NOMO-1 (cell line): Measurements from ENCODE around the gene NEDD4L.
A peak's percentile ranks its signal among the peaks of the same experiment; 100 is the strongest.

ENCODE experiments used
- DNase-seq, 2 experiments: peaks; one replicate each; lab custom pipeline; 2025; ENCODE audit not compliant: unreplicated experiment in 2 of 2; lab: John Stamatoyannopoulos, UW

Gene NEDD4L

GRCh38 chr18:58335223-58335622 is 291.2 kb downstream of the NEDD4L start:
- DNase-seq: no peak

DNA sequence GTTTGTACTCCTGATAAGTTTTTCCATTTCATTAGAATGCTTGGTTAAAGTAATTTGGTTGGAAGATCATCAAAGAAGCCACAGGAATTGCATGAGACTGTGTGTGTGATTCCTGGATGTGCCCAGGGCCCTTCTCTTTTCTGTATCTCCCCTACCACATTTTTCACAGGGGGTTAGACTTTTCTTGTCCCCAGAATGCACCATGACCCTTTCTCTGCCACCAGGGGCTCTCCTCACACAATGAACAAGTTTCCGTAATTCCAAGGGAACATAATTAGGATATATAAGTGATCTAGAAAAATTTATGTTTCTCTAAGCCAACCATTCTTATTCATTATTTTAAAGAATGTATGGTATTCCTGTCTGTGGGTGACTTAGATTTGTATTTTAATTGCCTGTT is 291.8 kb downstream of the NEDD4L start:
- DNase-seq: no peak

DNA sequence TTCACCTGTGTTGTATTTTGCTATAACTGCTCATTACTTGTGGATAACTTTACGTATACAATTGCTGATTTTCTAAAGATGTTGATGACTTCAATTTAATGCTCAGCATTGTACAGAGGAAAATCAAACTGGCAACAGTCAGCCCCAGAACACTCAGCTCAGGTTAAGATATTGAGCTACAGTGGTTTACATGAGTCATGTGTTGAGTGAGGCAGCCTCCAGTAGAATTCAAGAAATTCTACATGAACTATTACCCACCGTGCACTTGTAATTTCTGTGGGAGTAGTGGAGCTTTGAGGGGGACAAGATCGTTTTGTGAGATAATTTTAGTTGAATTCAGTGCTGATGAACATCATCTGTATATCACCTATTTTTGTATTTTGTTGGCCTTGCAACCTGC is 292.6 kb downstream of the NEDD4L start:
- no peak for DNase-seq

- DNase-seq: no peak
These were observed 293.3 kb downstream of the NEDD4L start for GRCh38 chr18:58337285-58337684.

GRCh38 chr18:58337686-58338085 is 293.7 kb downstream of the NEDD4L start:
- no peak for DNase-seq

DNA sequence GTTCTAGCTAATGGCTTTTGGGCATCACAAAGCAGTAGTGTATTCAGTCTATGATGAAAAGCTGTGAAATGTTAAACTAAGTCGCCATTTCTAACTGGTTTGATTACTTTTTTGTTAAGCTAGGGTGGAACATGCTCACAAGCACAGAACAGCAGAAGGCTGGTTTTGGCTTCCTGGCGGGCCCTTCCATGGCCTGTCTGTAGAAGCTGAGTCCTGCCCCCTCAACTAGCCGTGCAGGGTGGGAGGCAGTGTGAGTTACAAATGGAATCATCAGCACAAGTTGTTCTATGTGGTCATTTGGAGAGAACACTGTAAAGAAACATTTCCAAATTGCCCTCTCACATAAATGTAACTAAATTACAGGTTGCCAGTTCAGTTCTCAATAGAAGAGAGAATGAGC is 294.1 kb downstream of the NEDD4L start:
- no peak for DNase-seq

DNA sequence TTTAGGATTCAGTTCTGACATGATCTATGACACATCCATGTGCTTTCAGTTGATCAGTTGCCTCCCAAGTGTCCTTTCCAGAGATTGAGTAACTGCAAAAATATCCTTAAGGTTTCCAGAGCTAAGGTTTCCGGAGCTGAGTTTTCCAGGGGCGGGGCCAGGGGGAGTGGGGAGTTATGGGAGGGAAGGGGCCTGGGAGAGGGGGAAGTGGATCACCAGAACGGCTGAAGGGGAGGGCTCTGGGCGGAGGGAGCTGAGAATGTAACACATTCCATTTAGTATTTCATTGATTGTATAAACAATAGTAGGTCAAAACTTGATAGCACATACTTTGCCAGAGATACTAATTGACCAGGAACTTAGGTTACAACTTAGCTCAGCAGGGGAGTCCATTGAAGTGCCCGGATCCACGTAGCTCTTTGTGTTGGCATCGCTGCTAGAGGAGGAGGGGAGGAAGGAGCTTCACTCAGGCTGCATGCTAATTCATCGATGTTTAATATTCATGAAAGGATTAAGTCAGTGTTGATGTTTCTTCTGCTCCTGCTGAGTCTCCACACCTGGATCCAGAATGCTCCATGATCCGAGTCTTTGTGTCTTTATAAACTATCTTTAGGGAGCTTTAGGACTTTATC is 295.1 kb downstream of the NEDD4L start:
- DNase-seq: no peak

- DNase-seq: no peak
These were observed 295.9 kb downstream of the NEDD4L start for GRCh38 chr18:58339890-58340289.

- DNase-seq: peak; percentile 43 to 65
These were observed 297.9 kb downstream of the NEDD4L start for GRCh38 chr18:58341916-58342315.

DNA sequence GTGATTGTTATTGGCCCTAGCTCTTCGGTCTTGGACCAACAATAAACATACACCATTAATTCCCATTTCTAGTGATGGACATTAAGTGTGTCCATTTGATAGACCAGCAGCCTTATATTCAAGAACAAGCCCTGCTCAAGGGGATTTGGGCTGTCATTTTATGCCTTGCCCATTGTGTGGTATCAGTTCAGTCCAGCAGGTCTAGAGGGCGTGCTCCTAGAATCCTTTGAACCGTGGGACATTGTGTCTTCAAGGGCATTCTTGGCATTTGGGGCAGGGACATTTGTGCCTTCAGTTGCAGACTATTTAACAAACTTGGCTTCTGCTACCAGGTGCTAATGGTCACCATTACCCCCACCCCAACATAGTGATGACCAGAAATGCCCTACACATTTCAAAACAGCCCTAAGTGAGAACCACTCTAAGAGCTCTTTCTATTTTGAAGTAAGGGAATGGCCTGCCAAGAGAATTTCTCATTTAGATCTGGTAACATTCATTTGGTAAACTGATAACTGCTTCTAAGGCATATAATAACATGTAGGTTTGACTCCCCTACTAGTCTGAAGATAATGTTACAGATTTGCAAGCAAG is 300.1 kb downstream of the NEDD4L start:
- no peak for DNase-seq

DNA sequence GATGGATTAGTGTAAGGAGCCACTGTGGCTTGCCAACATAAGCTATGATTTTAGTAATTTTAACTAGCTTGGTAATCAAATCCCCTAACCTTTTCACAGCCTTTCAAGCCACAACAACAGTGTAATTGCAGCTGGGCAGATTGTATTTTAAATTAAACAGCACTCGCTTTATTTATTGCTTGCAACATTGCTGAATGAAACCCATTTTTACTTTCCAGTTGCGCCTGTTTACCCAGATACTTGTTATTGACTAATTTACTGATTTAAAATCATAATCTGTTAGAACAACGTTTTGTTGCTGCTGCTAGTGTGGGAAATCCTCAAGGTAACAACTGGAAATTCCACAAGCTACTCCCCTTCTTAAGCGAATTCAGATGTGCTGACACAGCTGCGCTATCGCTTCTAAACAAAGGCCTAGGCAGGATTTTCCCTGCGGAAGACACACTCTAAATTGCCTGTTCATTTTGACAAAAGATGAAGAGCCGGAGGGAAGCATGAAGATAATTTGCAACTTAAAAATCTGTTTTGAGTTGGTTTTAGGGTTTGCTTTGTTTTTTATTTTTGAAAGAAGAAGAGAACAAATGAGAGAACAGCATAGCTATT is 300.9 kb downstream of the NEDD4L start:
- no peak for DNase-seq

DNA sequence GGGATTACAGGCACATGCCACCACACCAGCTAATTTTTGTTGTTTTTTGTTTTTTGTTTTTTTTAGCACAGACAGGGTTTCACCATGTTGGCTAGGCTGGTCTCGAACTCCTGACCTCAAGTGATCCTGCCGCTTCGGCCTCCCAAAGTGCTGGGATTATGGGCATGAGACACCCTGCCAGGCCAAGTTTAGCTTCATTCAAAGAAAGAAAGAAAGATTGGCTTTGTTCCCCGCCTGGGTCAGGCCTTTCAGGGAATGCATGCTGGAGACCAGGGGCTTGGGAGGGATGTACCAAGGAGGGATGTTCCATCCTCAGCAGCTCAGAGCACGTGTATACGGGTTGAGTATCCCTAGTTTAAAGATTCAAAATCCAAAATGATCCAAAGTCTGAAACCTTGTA is 301.8 kb downstream of the NEDD4L start:
- DNase-seq: no peak

GRCh38 chr18:58347135-58347534 is 303.1 kb downstream of the NEDD4L start:
- no peak for DNase-seq

DNA sequence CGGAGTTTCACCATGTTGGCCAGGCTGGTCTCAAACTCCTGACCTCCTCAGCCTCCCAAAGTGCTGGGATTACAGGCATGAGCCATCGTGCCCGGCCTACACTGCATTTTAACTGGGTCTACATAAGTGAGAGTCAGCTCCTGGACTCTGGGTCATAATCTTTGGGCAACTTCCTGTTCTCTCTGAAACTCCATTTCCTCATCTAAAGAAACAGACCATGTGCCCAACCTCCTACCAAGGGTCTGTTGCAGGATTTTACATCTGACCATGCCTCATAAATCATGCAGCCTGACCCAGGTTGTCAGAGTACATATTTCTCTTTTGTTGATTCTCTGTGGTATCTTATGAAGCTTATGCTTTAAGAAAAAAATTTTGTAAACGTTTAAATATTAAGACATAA is 304.5 kb downstream of the NEDD4L start:
- DNase-seq: peak; percentile 67 to 92

DNA sequence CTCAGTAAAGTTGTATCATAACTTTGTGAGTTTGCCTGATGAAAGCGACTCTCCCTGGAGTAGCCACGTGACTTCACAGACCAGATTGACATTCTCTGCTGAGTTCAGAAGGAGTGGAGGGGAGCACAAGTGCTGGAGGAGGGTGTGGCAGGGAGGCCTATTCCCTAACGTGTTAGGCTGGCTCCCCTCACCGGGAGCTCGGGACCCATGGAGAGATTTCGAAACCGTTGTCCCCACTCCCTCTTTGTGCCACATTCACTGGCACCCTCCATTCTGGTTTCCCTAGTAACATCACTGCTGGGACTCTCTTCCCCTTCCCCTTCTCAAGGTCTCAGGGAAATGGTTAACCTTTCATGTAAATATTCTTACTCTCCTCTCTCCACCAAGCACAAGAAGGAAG is 304.9 kb downstream of the NEDD4L start:
- no peak for DNase-seq

- no peak for DNase-seq
These were observed 305.6 kb downstream of the NEDD4L start for GRCh38 chr18:58349650-58350049.

GRCh38 chr18:58350526-58350925 is 306.5 kb downstream of the NEDD4L start:
- DNase-seq: no peak

GRCh38 chr18:58351776-58352175 is 307.8 kb downstream of the NEDD4L start:
- DNase-seq: no peak

DNA sequence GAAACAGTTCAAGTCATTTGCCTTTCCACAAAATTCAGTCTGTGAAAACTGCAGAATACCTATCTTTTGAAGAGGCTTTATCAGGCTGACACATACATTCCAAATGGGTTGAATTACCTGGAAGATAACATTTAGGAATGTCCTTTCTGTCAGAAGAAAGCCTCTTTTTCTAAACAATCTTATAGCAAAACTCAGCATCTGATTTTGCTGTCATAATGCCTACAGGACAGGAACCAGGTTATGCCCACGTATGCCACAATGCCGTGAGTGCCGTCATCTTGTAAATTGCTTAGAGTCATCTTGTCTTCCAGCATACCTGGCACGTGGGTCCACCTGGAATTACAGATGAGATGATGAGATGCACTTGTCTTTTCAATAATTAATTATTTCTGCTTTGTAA is 309.6 kb downstream of the NEDD4L start:
- DNase-seq: no peak

GRCh38 chr18:58354051-58354450 is 310.0 kb downstream of the NEDD4L start:
- no peak for DNase-seq

DNA sequence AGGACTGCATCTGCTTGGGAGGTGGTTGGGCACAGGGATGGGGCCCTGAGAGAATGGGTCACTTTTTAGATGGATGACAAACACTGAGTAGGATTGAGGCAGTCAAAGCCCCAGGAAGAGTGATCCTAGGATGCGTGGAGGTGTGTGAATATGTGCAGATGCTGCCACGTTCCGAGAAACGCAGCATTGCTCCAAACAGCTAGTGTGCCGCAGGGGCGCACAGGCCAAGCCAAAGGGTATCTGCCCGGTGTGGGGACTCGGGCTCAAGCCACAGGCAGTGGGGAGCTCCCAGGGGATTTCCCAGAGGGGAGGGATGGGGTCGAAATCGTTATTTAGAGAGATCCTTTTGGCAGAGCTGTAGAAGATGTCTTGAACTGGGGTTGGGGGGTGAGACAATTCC is 310.8 kb downstream of the NEDD4L start:
- DNase-seq: no peak

- DNase-seq: no peak
These were observed 311.2 kb downstream of the NEDD4L start for GRCh38 chr18:58355243-58355642.
